Epithelial cell of prostate (primary cell): ENCODE measurements around the gene HDGFL2.
"Not testable (repeated sequence)": the region's sequence is repeated elsewhere in the genome, so short reads cannot be mapped to it uniquely, and the experiment has no call there.

ENCODE experiments used
- DNase-seq: peaks from one replicate; pipeline ENCODE4 v3.0.0-alpha.2; 2011; ENCODE audit warnings: low read depth, low spot score
- H3K27ac ChIP-seq: fragments of 450-650 bp; 2 replicates; pipeline ENCODE4 v1.5.1; 2017; ENCODE audit warnings: mild to moderate bottlenecking

The HDGFL2 gene

DNA sequence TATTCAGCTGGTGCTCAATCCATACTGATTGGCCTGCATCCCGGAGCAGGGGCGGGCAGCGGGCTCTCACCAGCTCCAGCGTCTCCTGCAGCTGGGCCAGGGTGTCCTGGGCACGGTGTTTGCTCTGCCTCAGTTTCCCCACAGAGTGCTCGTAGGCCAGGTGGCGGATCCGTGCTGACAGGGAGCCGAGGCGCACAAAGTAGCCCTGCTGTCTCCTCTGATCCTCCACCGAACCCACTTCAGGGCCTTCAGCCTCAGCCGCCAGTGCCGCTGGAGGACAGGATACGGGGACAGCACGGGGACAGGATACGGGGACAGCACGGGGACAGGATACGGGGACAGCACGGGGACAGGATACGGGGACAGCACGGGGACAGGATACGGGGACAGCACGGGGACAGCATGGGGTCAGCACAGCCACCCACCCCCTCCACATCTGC lies 53.5 kb downstream of the HDGFL2 start:
- H3K27ac ChIP-seq = no peak overlapping the region
- DNase-seq = no peak

DNA sequence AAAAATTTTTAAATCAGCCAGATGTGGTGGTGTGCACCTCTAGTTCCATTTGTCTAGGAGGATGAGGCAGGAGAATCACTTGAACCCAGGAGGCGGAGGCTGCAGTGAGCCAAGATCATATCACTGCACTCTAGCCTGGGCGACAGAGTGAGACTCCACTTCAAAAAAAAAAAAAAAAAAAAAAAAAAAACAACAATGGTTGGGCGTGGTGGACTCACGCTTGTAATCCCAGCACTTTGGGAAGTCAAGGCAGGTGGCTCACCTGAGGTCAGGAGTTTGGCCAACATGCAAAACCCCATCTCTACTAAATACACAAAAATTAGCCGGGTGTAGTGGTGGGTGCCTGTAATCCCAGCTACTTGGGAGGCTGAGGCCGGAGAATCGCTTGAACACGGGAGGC lies 55.3 kb downstream of the HDGFL2 start:
- not testable (repeated sequence) for DNase-seq, H3K27ac ChIP-seq

DNA sequence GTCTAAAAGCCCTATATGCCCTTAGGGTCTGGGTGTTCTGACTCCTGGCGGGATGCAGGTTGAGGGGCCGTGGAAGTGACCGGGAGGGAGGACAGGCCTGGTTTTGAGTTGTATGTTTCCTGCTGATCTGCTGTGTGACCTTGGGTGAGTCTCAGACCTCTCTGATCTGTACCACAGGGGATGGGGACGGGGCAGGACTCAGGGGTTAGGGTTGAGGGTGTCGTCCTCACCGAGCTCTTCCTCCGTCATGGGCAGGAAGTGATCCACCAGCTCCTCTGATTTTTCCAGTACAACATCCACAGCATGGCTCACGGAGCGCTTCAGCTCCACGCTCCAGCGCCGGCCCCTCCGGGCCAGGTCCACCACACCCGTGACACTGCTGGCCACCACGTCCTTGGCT lies 56.7 kb downstream of the HDGFL2 start:
- DNase-seq = no peak
- H3K27ac ChIP-seq = no peak overlapping the region

DNA sequence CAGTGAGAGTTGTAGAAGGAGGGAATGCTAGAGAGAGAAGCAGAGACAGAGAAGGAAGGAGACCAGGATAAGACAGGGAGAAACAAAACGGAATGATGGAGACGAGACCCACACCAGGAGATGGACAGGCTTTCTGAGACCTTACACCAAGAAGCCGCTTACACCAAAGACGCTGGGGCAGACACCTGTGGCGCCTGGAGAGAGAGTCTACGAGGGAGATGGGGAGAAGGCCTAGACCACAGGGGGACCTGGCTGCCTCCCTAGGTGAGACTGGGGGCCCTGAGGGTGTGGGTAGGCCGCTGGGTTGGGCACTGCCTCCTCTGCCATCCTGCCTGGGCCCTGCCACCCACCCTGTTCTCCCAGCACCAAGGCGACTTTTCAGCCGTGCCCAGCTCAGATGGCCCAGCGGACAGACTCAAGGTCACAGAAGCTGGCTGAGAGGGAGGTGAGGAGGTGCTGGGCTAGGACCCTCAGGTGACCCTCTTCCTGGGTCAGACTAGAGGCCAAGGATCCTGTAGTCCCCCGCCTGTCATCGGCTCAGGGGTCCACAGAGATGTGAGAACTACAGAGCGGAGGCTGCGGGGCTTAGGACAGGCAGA lies 57.9 kb downstream of the HDGFL2 start:
- no peak for DNase-seq
- no peak overlapping the region for H3K27ac ChIP-seq

DNA sequence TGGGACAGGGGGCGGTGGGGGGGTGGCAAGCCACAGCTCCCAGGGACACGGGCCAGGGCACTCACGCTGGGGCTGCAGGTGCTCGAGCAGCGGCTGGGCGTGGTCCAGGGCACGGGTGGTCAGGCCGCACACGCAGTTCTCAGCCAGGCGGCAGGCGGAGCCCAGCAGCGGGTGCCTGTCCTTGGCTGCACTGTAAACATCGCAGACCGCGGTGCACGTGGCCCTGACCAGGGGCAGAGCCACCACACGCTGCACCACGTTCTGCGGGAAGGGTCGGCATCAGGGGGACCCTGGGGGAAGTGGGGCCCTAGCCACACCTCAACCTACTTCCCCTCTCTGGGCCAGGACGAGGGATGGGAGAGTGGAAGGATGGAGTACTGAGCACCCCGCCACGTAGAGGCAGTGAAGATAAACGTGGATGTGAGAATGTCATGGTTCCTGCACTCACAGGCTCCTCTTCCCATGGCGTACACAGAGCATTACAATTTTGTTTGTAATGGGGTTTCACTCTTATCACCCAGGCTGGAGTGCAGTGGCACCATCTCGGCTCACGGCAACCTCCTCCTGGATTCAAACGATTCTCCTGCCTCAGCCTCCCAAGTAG lies 59.6 kb downstream of the HDGFL2 start:
- no peak for DNase-seq
- H3K27ac ChIP-seq = no peak overlapping the region

DNA sequence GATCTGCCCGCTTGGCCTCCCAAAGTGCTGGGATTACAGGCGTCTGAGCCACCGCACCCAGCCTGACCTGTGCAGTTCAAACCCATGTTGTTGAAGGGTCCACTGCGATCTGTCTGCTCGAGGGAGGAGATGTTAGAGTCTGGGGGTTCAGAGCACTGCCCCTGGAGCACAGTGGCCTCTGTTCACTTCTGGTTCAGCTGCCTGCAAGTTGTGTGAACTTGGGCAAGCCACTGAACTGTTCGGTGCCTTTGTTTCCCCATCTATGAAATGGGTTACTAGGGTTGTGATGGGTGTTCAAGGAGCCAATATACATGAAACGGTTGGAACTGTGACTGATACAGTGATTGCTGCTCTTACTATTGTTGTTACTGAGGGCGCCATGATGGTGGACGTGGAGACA lies 61.2 kb downstream of the HDGFL2 start:
- H3K27ac ChIP-seq = no peak overlapping the region
- DNase-seq = no peak

DNA sequence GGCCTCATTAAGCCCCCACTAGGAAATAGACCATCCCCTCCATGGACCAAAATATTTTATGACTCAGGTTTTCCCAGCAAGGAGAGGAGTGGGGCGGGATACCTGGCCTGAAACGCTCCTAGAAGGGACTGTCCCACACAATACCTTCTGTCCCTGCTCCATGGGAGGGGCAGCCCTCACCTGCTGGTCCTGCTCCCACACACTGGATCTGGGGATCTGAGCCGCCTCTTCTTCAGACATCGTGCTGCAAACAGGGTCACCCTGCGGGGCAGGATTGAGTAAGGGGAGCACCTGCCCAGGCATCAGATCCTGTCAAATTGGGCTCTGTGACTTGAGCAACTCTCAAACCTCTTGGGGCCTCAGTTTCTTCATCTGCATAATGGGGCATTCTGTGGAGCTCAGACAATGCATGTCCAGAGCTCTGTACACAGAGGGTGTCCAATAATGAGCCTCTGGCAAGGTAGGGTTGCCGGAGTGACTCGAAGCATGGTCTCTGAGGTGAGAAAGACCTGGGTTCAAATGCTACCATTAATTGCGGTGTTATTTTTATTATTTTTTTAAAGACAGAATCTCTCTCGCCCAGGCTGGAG lies 61.8 kb downstream of the HDGFL2 start:
- no peak overlapping the region for H3K27ac ChIP-seq
- no peak for DNase-seq

DNA sequence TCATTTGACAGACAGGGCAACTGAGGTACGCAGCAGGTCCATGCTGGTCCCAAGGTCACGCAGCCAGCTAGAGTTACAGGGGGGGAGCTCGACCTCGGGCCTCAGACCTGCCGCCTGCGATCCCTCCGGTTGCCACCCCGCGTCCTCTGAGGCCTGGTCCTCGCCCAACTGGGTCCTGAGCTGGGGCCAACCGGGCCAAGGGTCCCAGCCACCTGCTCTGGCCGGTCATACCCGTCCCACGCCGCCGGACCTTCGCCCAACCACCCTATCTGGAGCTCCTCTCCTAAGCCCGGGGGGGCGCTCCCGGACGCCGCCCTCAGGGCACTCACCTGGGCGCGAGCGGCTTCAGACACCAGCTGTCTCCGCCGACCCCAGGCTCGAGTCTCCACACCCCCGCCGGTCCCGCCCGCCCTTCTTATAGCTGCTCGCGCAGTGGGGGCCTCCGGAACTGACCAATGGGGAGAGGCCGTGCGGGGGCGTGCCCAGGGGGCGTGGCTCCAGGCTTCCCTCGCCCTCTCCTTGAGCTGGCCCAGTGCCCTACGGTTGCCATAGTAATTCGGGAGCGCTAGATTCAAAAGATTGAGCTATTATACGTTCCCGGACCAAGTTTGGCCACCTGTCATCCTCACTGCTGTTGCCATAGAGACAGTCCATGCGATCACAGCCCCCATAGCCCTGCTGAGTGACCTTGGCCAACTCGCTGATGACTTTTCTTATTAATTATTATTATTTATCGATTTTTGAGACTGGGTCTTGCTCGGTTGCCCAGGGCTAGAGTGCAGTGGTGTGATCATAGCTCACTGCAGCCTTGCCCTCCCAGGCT lies 63.0 kb downstream of the HDGFL2 start, which contains the start of gene PLIN5:
PLIN5 (minus strand) TSS at position 389 of the 823 bp plus-strand sequence. CDS start 1,150 bp downstream, outside the sequence.
- no peak within 1 kb of the TSS for H3K27ac ChIP-seq
- DNase-seq = no peak

DNA sequence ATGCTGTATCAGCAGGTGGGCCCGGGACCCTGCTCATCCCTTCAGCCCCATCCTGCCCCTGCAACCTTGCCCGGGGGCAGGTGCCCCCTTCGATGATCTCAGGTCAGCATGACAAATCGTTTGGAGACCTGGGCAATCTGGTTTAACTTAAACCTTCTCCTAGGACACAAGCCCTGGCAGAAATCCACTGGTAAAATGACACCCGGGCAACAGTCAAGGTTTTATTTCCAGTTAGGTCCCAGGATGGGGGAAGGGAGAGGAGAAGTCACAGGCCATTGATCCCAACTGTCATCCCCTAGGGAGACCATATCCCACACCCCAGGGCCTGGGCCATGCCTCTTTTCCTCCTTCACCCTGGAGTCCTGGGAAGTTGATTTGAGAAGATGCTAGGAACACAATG lies 64.7 kb downstream of the HDGFL2 start:
- DNase-seq = no peak
- no peak overlapping the region for H3K27ac ChIP-seq

DNA sequence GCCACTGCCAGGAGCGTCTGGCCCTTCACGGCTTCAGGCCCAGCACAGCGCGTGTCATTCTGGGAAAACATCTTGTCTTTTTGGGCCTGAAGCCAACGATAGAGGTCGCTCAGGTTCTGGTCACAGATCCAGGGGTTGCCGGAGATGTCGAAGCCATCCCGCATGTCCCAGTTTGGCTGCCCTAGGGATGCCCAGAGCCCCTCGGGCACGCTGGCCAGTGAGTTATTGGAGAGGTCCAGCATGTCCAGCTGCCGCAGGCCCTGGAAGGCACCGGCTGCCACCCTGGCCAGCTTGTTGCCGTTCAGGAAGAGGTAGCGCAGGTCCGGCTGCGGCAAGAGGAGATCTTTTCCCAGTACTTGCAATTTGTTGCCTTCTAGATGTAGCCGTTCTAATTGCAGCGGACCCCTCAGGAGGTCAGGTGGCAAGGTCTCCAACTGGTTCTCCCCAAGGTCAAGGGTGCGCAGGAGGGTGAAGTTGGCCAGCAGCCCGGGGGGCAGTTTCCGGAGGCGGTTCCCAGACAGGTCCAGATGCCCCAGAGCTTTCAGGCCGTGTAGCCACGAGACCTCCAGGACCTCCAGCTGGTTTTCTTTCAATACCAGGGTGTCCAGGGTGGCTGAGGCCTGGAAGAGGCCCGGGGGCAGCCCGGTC lies 66.0 kb downstream of the HDGFL2 start:
- no peak for DNase-seq
- no peak overlapping the region for H3K27ac ChIP-seq

DNA sequence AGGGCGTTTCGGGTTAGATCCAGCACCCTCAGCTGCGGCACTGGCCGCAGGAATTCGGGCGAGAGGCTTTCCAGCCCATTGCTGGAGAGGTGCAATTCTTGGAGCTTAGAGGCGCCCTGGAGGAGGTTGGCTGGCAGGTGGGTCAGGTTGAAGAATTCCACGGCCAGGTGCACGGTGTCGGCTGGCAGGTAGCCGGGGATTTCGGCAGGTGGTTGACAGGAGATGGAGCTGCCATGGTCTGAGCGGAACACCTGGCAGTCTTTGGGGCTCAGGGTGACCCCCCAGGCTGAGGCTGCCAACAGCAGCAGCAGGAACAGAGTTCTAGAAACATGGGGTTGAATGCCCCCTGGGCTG lies 66.5 kb downstream of the HDGFL2 start:
- no peak for DNase-seq
- no peak overlapping the region for H3K27ac ChIP-seq

DNA sequence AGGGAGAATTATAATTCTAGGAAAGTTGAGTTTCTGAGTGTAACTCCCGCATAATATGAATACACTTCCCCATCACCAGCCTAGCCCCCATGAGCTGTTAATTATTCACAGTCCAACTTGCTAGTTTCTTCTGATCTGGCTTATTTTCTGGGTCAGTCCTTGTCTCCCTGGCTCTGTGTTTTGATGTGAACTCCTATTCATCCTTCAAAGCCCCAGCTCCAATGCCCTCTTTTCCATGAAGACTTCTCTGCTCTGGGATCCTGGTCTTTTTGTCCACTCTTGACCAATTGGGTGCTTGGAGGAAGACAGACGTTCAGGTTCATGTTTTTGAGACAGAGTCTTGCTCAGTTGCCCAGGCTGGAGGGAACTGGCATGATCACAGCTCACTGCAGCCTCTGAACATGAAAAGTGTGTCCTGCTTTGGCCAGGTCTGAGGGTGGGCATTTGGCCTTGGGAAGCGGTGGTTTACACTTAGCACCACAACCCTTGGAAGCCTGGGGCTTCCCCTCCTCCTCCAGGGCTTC lies 67.1 kb downstream of the HDGFL2 start:
- DNase-seq = no peak
- H3K27ac ChIP-seq = no peak overlapping the region

DNA sequence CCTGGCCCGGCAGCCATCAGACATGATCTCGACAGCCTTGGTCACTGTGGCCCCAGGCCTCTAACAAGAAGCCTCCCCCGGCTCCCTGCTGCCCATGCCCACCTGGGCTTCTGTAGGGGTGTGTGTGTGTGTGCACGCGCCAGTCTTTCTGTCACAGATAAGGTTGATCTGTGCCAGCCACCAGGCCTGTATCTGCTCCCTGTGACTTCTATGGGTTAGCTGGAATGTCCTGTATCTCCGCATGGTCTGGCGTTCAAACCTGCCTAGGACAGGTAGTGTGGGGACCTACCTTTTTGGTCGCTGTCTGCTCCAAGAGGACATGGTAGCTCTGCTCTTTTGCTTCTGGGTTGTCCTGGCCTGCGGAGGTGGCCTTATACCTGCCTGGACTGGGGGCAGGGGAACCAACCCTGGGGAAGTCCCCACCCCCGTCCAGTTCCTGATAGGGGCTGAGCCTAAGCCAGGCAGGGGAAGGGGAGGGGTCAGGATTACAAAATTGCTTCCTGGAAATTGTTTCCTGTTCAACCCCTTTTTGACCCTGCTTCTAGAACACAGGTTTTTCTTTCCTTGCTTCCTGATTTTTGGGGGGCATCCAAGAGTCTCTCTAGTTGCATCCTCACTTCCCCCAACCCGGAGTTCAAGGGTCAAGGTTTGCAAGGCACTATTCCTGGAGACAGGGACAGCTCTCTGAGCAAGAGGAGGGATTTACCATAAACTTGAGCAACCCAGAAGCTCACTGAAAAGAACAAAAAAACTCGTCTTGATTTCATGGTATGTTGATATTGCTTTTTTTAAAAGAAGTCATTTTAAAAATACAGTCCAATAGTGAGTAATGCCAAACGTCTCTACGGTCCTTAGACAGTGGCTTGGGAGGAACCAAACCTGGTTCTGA lies 67.8 kb downstream of the HDGFL2 start, which contains the start of gene LRG1:
LRG1 (minus strand) TSS at position 344 of the 889 bp plus-strand sequence; CDS start at position 321, 23 bp downstream.
- no peak for DNase-seq
- H3K27ac ChIP-seq = no peak within 1 kb of the TSS

DNA sequence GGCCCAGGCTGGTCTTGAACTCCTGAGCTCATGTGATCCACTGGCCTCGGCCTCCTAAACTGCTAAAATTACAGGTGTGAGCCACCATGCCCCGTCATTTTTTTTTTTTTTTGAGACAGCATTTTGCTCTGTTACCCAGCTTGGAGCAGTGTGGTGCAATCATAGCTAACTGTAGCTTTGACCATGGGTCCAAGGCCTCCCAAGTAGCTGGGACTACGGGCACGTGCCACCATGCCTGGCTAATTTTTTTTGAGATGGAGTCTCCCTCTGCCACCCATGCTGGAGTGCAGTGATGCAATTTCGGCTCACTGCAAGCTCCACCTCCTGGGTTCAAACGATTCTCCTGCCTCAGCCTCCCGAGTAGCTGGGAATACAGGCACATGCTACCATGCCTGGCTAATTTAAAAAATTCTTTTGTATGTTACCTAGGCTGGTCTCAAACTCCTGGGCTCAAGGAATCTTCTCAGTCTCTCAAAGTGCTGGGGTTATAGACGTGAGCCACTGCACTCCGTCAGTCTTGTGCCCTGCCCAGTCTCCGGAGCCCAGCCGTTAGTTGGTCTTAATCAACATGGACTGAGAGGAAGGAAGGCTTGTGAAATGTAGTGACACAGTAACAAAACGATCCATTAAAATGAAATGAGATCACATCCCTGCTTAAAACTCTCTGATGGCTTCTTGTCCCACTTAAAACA lies 69.2 kb downstream of the HDGFL2 start:
- H3K27ac ChIP-seq = no peak overlapping the region
- DNase-seq = no peak

DNA sequence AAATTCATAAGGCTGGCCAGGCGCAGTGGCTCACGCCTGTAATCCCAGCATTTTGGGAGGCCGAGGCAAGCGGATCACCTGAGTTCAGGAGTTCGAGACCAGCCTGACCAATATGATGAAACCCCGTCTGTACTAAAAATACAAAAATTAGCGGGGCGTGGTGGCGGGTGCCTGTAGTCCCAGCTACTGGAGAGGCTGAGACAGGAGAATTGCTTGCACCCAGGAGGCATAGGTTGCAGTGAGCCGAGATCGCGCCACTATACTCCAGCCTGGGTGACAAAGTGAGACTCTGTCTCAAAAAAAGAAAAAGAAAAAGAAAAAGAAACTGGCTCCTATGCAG lies 69.7 kb downstream of the HDGFL2 start:
- H3K27ac ChIP-seq, DNase-seq: not testable (repeated sequence)

DNA sequence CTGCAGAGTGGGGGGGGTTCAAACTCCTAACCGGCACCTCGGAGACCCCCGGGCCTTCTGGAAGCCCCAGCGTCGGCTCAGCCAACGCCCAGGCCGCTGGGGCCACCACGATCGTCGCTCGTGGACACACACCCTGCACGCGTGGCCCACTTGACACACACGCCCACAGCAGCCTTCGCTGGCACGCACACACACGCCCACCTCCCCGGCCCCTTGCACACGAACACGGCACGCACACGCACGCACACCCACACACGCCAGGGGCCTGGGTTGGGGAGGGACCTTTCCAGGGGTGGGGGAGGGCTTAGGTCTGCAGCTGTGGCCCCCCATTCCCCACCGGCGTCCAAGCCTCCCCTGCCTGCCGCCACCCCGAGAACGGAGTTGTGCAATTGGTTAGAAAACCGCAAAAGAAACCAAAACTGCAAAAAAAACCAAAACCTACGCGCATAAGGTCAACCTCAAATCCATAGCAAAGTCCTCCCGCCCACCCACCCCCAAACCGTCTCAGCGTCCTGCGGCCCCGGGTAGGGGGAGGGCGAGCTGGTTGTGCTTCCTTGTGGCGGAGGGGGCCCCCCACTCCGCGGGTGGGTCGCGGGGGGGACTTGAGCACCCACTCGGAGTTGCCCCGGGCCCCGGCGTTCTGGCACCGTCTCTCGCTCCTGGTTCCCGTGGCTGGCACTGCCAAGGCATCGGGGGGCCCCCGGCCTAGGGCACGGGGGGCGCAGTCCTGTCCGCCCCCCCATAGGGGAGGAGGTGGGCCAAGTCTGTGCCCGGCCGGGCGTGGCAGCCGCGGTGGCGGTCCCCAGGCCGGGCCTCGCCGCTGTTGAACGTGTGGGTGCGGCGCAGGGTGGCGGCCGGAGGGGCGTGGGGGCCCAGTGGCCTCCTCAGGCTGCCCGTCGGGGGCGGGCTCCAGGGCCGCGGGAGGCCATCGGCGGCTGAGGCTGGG lies 71.1 kb downstream of the HDGFL2 start:
- no peak overlapping the region for H3K27ac ChIP-seq
- DNase-seq = no peak

DNA sequence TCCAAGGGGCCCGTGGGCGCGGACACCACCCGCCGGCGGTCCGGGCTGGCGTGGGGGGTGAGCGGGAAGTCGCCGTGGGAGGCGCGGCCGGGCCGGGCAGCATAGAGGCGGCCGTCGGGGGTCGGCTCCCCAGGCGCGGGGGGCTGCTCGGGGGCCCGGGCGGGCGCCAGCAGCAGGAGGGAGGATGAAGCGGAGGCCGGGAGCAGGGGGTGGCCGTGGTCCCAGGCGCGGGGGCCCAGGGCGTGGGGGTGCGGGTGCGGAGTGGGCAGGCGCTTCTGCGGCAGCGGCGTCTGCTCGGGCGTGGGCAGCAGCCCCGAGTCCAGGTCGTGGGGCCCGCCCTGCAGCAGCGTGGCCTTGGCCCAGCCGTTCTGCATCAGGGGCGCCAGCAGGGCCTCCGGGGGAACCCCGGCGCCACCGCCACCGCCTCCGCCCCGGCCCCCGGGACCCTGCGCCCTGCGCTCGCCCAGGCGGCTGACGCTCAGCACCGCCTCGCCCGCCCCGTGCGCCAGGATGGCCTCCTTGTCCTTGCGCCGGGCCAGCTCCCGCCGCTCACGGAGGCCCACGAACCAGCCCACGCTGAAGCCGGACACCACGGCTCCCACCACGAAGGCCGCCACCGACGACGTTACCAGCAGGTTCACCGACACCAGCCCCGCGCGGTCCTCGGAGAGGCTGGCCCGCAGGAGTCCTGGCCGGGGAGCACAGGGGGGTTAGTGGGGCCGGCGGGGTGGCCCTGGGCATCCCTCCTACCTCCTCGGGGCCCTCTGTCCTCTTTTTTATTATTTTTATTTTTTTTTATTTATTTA lies 71.9 kb downstream of the HDGFL2 start:
- H3K27ac ChIP-seq = no peak overlapping the region
- no peak for DNase-seq
